Stimulated activated naive B cell treated with anti-CD40 and anti-IgM and Interleukin-4, amounts not matched to agents 10 μg/mL and 1 μg/mL and 100 μg/mL, for 72 hours (primary cell): ENCODE results near the gene CELF2.
A peak's percentile ranks its signal among the peaks of the same experiment; 100 is the strongest.
"Not testable (repeated sequence)": the region's sequence is repeated elsewhere in the genome, so short reads cannot be mapped to it uniquely, and the experiment has no call there.

Experiments used
- ATAC-seq, 2 donors: fragments of 150-1000 bp; cut with Tn5 transposase; replicated peaks; 2 replicates each; pipeline ENCODE4 v1.10.0; 2021; ENCODE audit warnings: moderate library complexity in 1 of 2
- DNase-seq: peaks from one replicate; pipeline ENCODE4 v3.0.0; 2021
- H3K27ac Mint-ChIP-seq: one replicate; pipeline ENCODE4 v1.8.0; 2022; ENCODE audit warnings: mild to moderate bottlenecking, mixed read lengths
- H3K27me3 Mint-ChIP-seq, 2 donors: one replicate each; pipeline ENCODE4 v1.8.0; 2022; ENCODE audit warnings: mixed read lengths in 2 of 2
- H3K36me3 Mint-ChIP-seq, 2 donors: one replicate each; pipeline ENCODE4 v1.8.0; 2022; ENCODE audit warnings: mixed read lengths in 2 of 2, mild to moderate bottlenecking in 1 of 2
- H3K4me1 Mint-ChIP-seq, 2 donors: one replicate each; pipeline ENCODE4 v1.8.0; 2022; ENCODE audit warnings: mixed read lengths in 2 of 2, mild to moderate bottlenecking in 1 of 2
- H3K4me3 Mint-ChIP-seq, 2 donors: one replicate each; pipeline ENCODE4 v1.8.0; 2022; ENCODE audit warnings: mild to moderate bottlenecking in 2 of 2, mixed read lengths in 2 of 2, moderate library complexity in 1 of 2
- H3K9me3 Mint-ChIP-seq, 2 donors: one replicate each; pipeline ENCODE4 v1.8.0; 2022; ENCODE audit warnings: mixed read lengths in 2 of 2, mild to moderate bottlenecking in 1 of 2

CELF2 gene

DNA sequence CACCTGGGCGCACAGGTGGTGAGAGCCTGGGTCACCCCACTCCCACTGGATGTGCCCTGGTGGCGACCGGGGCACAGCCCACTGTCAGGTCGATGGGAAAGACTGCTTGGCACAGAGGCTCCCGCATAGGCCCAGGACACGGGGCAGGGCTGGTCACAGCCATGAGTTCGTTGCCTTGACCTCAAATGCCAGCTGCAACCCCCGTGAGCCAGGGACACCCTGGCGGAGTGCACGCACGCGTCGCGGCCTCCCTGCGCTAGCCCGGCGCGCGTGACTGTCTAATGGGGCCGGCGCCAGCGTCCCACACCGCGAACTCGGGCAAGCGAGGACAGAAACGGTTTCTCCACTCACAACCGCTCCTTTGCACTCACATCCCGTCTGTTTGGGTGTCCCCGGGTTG lies 326.4 kb downstream of the CELF2 start:
- Mint-ChIP-seq H3K9me3 (peaks cover 0 to 5% of the 10 kb centered on the region in 2 donors), H3K27ac (no peak overlapping the region), H3K4me1 (peaks cover 8 to 15% of the 10 kb centered on the region in 2 donors), H3K27me3 (no peaks in the 10 kb centered on the region), H3K36me3 (peaks cover 2 to 5% of the 10 kb centered on the region in 2 donors), H3K4me3 (no peak overlapping the region)
- ATAC-seq (no peak), DNase-seq (no peak)

DNA sequence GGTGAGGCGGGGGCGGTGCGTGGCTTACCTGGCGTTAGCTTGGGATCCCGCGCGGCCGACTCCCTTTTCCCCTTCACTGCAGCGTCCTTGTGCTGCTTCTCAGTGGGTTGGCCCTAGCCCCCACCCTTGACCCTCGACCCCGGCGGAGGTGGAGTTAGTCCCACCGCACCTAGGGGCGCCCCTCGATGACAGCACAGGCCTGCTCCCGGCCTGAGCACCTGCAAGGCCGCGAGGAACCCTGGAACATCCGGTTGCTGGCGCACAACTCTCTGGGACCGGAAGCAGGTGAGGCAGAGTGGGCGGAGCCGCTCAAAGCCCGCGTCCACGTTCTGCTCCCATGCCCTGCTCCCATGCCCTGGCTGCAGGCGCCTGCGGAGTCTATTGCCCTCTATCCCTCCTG lies 326.9 kb downstream of the CELF2 start:
- Mint-ChIP-seq H3K36me3 (peaks cover 2 to 5% of the 10 kb centered on the region in 2 donors), H3K4me3 (peak overlapping the region; percentile 46 to 68), H3K9me3 (peaks cover 0 to 5% of the 10 kb centered on the region in 2 donors), H3K27me3 (peaks cover 0 to 1% of the 10 kb centered on the region in 2 donors), H3K27ac (no peak overlapping the region), H3K4me1 (peaks cover 8 to 15% of the 10 kb centered on the region in 2 donors)
- no peak for DNase-seq
- ATAC-seq = peak; percentile 34 to 50

DNA sequence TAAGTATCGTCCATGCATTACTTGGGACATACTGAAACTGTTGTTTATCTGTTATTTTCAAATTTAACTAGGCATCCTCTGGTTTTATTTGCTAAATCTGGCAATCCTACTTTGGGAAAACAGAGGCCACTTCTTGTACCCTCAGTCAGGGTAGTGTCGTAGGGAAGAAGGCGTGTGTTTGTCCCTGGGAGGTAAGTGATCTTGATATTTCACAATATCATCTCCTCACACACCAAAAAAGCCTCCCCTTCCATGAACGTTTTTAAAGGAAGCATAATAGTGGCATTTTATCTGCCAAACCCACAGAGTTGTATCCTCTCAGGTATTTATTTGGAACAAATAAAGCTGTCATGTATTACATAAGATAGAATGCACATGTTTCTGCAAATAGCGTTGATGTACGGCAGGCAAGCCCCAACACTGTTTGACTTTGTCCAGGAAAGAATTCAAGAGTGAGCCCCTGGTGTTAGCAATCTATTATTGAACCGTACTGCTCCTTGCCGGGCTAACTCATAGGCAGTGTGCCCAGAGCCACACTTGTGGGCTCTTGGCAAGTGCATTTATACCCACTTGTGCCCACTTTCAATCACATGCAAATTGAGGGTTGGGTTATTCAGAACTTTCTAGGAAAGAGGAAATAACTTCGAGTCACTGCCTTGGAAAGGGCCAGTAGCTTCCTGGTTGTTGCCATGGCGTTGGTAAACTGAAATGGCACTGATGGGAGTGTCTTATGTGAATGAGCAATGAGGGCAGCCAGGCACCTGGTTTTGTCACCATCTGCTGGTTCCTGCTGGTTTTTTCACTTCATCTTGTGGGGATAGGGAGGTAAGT lies 327.8 kb downstream of the CELF2 start:
- DNase-seq = peak; percentile 42
- H3K27me3 Mint-ChIP-seq = peaks cover 0 to 5% of the 10 kb centered on the region in 2 donors
- peak; percentile 88 to 92 for ATAC-seq
- H3K4me1 Mint-ChIP-seq = peaks cover 8 to 15% of the 10 kb centered on the region in 2 donors
- H3K27ac Mint-ChIP-seq = no peak overlapping the region
- H3K9me3 Mint-ChIP-seq = peaks cover 0 to 5% of the 10 kb centered on the region in 2 donors
- H3K36me3 Mint-ChIP-seq = peaks cover 2 to 5% of the 10 kb centered on the region in 2 donors
- peak overlapping the region; percentile 46 to 68 for H3K4me3 Mint-ChIP-seq

DNA sequence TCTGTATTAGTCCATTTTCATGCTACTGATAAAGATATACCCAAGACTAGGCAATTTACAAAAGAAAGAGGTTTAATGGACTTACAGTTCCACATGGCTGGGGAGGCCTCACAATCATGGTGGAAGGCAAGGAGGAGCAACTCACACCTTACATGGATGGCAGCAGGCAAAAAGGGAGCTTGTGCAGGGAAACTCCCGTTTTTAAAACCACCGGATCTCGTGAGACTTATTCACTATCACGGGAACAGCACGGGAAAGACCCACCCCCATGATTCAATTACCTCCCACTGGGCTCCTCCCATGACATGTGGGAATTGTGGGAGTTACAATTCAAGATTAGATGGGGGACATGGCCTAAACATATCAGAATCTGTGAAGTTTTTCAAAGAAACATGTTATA lies 329.9 kb downstream of the CELF2 start:
- not testable (repeated sequence) for H3K27me3 Mint-ChIP-seq, ATAC-seq, DNase-seq, H3K27ac Mint-ChIP-seq, H3K4me3 Mint-ChIP-seq, H3K36me3 Mint-ChIP-seq, H3K9me3 Mint-ChIP-seq
- H3K4me1 Mint-ChIP-seq = peaks cover 8 to 15% of the 10 kb centered on the region in 2 donors

DNA sequence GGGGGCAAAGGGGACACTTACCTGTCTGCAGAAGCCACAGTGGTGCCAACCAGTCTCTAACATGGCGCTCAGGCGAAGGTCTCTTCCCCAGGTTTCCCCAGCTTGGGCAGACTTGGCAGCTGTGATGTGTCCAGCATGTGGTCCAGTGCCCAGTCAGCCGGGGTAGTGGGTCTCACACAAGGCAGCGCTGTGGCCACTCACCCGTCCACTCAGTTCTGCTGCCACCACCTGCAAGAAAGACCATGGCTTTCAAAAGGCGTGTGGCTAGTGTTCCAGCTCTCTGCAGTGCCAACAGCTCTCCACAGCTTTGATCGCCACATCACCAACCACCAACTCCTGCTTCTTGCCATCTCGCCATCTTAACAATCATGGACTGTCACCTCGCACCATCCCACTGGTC lies 334.1 kb downstream of the CELF2 start:
- Mint-ChIP-seq H3K36me3 (peaks cover 3 to 5% of the 10 kb centered on the region in 2 donors), H3K4me3 (no peak overlapping the region), H3K27me3 (peaks cover 3 to 5% of the 10 kb centered on the region in 2 donors), H3K4me1 (no peaks in the 10 kb centered on the region), H3K9me3 (peaks cover 2 to 5% of the 10 kb centered on the region in 2 donors), H3K27ac (no peak overlapping the region)
- ATAC-seq (no peak), DNase-seq (no peak)

DNA sequence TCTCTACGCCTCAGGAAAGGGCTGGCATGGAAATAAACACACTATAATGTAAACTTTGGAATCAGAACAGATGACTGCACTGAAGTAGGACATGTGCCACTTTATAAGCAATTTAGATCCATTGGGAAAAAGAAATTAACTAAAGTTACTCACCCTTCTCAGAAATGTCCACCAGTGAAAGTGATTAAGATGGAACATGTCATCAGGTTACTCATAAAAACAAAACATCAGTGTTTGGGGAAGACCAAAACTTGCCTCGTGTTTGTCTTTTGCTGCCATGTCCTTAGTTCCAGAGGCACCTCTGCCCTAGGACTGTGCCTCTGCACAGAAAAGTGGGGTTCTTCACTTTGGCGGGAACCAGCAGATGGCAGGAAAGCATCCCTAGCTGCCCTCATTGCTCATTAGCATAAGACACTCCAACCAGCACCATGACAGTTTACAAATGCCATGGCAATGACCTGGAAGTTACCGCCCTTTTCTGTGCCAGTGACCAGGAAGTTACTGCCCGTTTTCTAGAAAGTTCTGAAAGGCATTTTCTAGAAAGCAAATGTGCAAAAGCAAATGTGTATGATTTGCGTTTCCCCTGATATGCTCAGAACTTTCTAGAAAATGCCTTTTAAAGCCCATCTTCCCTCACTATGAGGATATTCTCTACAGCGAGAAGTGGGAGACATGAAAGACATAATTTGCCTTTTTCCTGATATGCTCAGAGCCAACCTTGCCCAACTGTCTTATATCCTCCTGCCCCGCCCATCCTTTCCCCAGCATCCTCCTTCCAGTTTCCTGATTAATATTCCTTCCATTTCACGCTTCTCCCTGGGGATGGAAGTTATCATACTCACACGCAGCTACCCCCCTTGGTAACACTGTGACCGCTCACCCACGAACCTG lies 335.6 kb downstream of the CELF2 start:
- H3K4me1 Mint-ChIP-seq = no peaks in the 10 kb centered on the region
- H3K27me3 Mint-ChIP-seq = peaks cover 3 to 5% of the 10 kb centered on the region in 2 donors
- no peak for DNase-seq
- H3K4me3 Mint-ChIP-seq = no peak overlapping the region
- peaks cover 0 to 1% of the 10 kb centered on the region in 2 donors for H3K36me3 Mint-ChIP-seq
- H3K9me3 Mint-ChIP-seq = peaks cover 0 to 2% of the 10 kb centered on the region in 2 donors
- ATAC-seq = peak in 1 of 2 donors; percentile 41
- H3K27ac Mint-ChIP-seq = no peak overlapping the region

DNA sequence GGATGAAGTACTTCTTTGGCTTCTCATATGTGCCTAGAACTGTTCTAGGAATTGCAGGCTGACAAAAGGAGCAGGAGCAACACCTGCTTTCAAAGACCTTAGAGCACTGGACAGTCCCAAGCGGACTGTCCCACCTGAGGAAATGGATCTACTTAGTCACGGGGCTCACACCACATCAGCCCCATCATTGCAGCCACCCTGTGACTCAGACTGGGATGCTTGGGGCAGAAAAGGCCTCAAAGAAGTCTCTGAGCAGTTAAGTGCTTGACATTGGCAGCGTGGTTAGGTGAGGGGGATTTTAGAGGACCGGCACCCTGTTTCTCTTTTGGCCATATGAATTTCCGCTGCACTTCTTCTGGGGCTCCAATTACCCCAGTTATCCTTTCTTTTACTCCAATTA lies 337.2 kb downstream of the CELF2 start:
- no peak overlapping the region for H3K27ac Mint-ChIP-seq
- H3K4me3 Mint-ChIP-seq = no peak overlapping the region
- DNase-seq (no peak), ATAC-seq (no peak)
- peaks cover 4 to 8% of the 10 kb centered on the region in 2 donors for H3K9me3 Mint-ChIP-seq
- H3K27me3 Mint-ChIP-seq = peaks cover under 1 to 3% of the 10 kb centered on the region in 2 donors
- H3K4me1 Mint-ChIP-seq = no peaks in the 10 kb centered on the region
- peaks cover 4 to 5% of the 10 kb centered on the region in 2 donors for H3K36me3 Mint-ChIP-seq

DNA sequence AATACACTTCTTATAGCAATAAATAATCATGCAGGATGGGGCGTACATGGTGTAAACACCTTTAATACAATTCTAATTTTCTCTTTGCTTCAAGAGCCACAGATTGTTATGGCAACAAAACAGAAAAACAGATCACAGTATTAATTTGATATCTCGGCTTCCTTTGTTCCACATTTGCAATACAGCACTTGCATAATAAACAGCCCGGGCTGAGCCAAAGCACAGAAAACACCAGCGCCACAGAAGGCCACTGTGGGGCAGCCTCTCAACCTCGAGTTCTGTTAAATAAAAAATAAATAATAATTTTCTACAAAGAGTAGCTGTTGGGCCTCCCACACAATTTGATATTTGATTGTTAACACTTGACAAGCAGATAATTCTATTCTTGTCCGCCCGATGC lies 337.9 kb downstream of the CELF2 start:
- no peaks in the 10 kb centered on the region for H3K4me1 Mint-ChIP-seq
- H3K27ac Mint-ChIP-seq = no peak overlapping the region
- H3K36me3 Mint-ChIP-seq = peaks cover 4 to 5% of the 10 kb centered on the region in 2 donors
- peaks cover 4 to 8% of the 10 kb centered on the region in 2 donors for H3K9me3 Mint-ChIP-seq
- no peak for DNase-seq
- no peak overlapping the region for H3K4me3 Mint-ChIP-seq
- peaks cover 0 to 3% of the 10 kb centered on the region in 2 donors for H3K27me3 Mint-ChIP-seq
- ATAC-seq = no peak

DNA sequence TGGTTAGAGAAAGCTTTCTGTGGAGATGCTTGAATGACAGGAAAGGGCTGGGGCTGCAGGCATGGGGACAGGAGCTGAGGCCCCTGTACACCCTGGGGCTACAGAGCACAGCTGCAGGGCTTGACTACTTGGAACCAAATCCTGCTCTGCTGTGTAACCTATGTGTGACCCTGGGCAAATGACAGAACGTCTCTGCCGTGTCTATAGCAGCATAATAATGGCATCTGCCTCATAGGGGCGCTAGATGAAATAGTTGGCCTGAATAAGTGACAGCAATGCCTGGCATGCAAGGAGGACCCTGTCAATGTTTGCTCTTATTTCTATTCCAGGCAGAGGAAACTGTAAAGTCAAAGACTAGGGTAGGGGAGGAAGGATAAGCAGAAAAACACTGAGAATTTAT lies 339.8 kb downstream of the CELF2 start:
- Mint-ChIP-seq H3K4me1 (no peaks in the 10 kb centered on the region), H3K4me3 (no peak overlapping the region), H3K27ac (no peak overlapping the region), H3K27me3 (no peaks in the 10 kb centered on the region), H3K9me3 (peaks cover 4 to 8% of the 10 kb centered on the region in 2 donors), H3K36me3 (peaks cover 4 to 5% of the 10 kb centered on the region in 2 donors)
- DNase-seq (no peak), ATAC-seq (no peak)

DNA sequence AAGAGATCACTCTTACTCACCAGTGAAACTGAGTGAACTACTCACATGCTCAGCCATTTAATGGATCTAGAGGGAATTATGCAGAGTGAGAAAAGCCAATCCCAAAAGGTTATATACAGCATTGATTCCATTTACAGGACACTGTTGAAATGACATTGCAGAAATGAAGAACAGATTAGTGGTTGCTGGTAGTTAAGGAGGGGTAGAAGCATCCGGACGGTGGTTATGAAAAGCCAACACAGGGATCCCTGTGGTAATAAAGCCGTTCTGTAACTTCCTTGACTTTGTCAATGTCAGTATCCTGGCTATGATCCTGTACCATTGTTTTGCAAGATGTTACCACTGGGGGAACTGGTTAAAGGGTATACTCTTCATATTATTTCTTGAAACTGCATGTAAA lies 340.3 kb downstream of the CELF2 start:
- Mint-ChIP-seq H3K27me3 (no peaks in the 10 kb centered on the region), H3K36me3 (peaks cover 4 to 5% of the 10 kb centered on the region in 2 donors)

DNA sequence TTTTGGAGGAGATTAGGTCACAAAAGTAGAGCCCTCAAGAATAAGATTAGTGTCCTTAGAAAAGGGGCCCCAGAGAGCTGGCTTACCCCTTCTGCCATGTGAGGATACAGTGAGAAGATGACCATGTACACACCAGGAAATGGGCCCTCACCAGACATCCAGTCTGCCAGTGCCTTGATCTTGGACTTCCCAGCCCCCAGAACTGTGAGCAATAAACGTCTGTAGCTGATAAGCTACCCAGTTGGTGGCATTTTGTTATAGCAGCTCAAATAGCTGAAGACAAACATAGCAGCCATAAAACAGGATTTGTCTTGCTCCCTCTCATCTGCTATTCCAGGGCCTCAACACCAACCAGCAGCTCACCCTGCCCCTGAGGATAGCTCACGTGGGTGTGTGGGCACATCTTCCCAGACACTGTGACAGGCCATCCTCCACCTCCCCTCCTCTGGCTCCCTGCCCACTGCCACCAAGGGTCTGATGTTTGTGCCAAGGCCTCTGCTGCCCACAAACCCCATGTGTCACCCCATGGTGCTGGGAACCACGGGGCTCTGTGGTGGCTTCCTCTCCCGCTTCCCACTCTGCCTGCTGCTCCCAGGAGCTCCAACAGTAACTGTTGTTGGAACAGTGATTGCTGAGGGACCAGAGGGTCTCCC lies 341.4 kb downstream of the CELF2 start:
- no peaks in the 10 kb centered on the region for H3K27me3 Mint-ChIP-seq
- DNase-seq = no peak
- peaks cover 2 to 8% of the 10 kb centered on the region in 2 donors for H3K9me3 Mint-ChIP-seq
- no peak overlapping the region for H3K4me3 Mint-ChIP-seq
- H3K36me3 Mint-ChIP-seq = peaks cover 2 to 5% of the 10 kb centered on the region in 2 donors
- no peak overlapping the region for H3K27ac Mint-ChIP-seq
- H3K4me1 Mint-ChIP-seq = no peaks in the 10 kb centered on the region
- ATAC-seq = no peak

More for the DNA sequence above, 340.3 kb downstream of the CELF2 start:
- H3K4me3 Mint-ChIP-seq = no peak overlapping the region
- ATAC-seq (no peak), DNase-seq (no peak)
- H3K27ac Mint-ChIP-seq = no peak overlapping the region
- H3K9me3 Mint-ChIP-seq = peaks cover 4 to 8% of the 10 kb centered on the region in 2 donors
- no peaks in the 10 kb centered on the region for H3K4me1 Mint-ChIP-seq

DNA sequence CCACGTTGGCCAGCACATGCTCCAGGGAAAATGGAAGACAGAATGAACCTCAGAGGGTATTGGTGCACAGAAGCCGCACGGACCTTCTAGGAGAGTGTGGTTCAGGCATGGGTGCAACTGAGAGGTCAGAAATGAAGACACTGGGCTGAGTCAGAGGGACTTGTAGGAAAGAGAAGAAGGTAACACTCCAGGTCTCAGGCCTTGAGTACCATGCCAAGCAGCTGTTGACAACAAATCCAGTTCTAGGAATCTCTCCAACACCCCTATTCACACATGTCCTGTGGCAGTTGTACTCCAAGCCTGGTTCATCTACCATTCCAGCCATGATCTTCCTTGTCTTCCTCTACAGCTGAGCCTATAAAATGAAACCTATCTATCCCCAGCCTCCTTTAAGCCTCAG lies 342.2 kb downstream of the CELF2 start:
- H3K4me3 Mint-ChIP-seq = no peak overlapping the region
- no peaks in the 10 kb centered on the region for H3K4me1 Mint-ChIP-seq
- H3K9me3 Mint-ChIP-seq = peaks cover 2 to 8% of the 10 kb centered on the region in 2 donors
- H3K27me3 Mint-ChIP-seq = no peaks in the 10 kb centered on the region
- H3K36me3 Mint-ChIP-seq = peaks cover 2 to 5% of the 10 kb centered on the region in 2 donors
- DNase-seq = no peak
- ATAC-seq = no peak
- H3K27ac Mint-ChIP-seq = no peak overlapping the region

DNA sequence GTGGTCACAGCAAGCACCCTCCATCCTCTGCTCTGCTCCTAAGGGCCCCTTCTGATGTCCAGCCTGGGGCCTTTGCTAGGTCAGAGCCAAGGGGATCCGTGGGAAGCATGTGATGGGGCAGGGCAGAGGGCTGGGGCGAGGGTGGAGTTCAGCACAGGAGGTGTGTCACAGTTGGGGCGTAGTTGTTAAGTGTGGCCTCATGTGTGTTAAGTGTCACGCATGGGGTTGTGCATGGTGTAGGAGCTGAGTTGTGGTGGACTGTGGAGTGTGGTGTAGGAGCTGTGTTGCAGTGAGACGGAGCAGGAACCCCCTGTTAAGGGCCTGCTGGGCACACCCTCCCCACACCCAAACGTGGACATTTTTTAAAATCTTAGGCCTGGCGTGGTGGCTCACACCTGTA lies 345.8 kb downstream of the CELF2 start:
- DNase-seq (no peak), ATAC-seq (no peak)
- Mint-ChIP-seq H3K27me3 (no peaks in the 10 kb centered on the region), H3K4me1 (peaks cover 9% of the 10 kb centered on the region in 2 donors), H3K9me3 (peaks cover 2 to 11% of the 10 kb centered on the region in 2 donors), H3K4me3 (no peak overlapping the region), H3K27ac (no peak overlapping the region), H3K36me3 (peaks cover 2 to 5% of the 10 kb centered on the region in 2 donors)

DNA sequence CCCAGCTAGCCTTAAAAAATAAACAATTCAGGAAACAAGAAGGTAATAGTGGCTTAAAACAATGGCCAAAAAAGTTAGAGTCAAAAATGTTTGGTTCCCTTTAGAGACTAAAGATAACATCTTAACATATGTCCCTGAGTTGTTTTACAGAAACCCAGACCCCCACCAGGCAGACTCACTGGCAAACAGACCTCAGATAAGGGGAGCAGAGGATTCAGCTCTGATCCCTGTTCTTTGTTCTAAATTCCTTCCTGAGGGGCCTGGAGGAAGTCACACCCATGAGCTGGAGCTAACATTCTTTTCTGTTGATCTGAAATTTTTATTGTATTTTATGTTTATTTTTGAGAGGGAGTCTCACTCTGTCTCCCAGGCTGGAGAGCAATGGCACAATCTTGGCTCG lies 346.6 kb downstream of the CELF2 start:
- Mint-ChIP-seq H3K4me3 (no peak overlapping the region), H3K4me1 (peaks cover 9 to 12% of the 10 kb centered on the region in 2 donors), H3K9me3 (peaks cover 2 to 9% of the 10 kb centered on the region in 2 donors), H3K27me3 (no peaks in the 10 kb centered on the region), H3K27ac (no peak overlapping the region), H3K36me3 (peaks cover 2 to 3% of the 10 kb centered on the region in 2 donors)
- ATAC-seq = no peak
- no peak for DNase-seq
